ENCODE measurements around the gene CAMKV.
"Not testable (repeated sequence)": the region's sequence is repeated elsewhere in the genome, so short reads cannot be mapped to it uniquely, and the experiment has no call there.

The CAMKV gene

GRCh38 chr3:49845694-49846093 lies 24.0 kb downstream of the CAMKV start:
- DNase-seq: no peak

- DNase-seq: no peak
Observed at GRCh38 chr3:49844464-49845183, 25.1 kb downstream of the CAMKV start.

- no peak for DNase-seq
Observed at GRCh38 chr3:49842843-49843517, 26.7 kb downstream of the CAMKV start.

GRCh38 chr3:49841806-49842205 lies 27.9 kb downstream of the CAMKV start:
- DNase-seq: no peak

- no peak for DNase-seq
Observed at GRCh38 chr3:49841126-49841696, 28.5 kb downstream of the CAMKV start.

- DNase-seq: no peak
Observed at GRCh38 chr3:49840388-49840787, 29.3 kb downstream of the CAMKV start.

GRCh38 chr3:49839193-49839809 lies 30.4 kb downstream of the CAMKV start:
- DNase-seq: no peak

- no peak for DNase-seq
Observed at GRCh38 chr3:49831341-49831740, 38.4 kb downstream of the CAMKV start.

- DNase-seq: no peak
Observed at GRCh38 chr3:49826016-49826415, 43.7 kb downstream of the CAMKV start.

GRCh38 chr3:49823131-49823530 lies 46.6 kb downstream of the CAMKV start:
- DNase-seq: not testable (repeated sequence)

GRCh38 chr3:49813497-49814174 lies 56.1 kb downstream of the CAMKV start, which contains the start of gene UBA7:
TSS of gene UBA7 (minus strand) at chr3:49813953. CDS start at chr3:49813787, 166 bp downstream.
- DNase-seq: no peak

- no peak for DNase-seq
Observed at GRCh38 chr3:49812916-49813496, 56.7 kb downstream of the CAMKV start.
